Stimulated activated CD4-positive, alpha-beta T cell treated with anti-CD3 and anti-CD28 coated beads, Interleukin-1b, Interleukin-23, amount 100 ng/mL, for 24 hours (primary cell): ENCODE measurements around the gene TMPRSS5.
"Not testable (repeated sequence)": the region's sequence is repeated elsewhere in the genome, so short reads cannot be mapped to it uniquely, and the experiment has no call there.

Source experiments
- DNase-seq, 4 experiments: peaks; one replicate each; pipeline ENCODE4 v3.0.0-alpha.2; 2020; ENCODE audit warnings: low read depth in 4 of 4, low spot score in 1 of 4

The TMPRSS5 gene

GRCh38 chr11:113705871-113706655, at the start of gene TMPRSS5:
Gene TMPRSS5, minus strand, starts transcription at chr11:113706308. Its CDS starts 84 bp downstream, at chr11:113706224.
- DNase-seq: no peak

GRCh38 chr11:113752932-113753331, 46.8 kb upstream of the TMPRSS5 start:
- no peak for DNase-seq

GRCh38 chr11:113736323-113736722, 30.2 kb upstream of the TMPRSS5 start:
- no peak for DNase-seq

- DNase-seq: no peak
Observed at GRCh38 chr11:113732092-113732491, 26.0 kb upstream of the TMPRSS5 start.

- DNase-seq: no peak
Observed at GRCh38 chr11:113730887-113731726, 25.0 kb upstream of the TMPRSS5 start.

GRCh38 chr11:113729456-113729855, 23.3 kb upstream of the TMPRSS5 start:
- no peak for DNase-seq

- DNase-seq: no peak
Observed at GRCh38 chr11:113728814-113729213, 22.7 kb upstream of the TMPRSS5 start.

- DNase-seq: no peak
Observed at GRCh38 chr11:113725913-113726312, 19.8 kb upstream of the TMPRSS5 start.

GRCh38 chr11:113725407-113725806, 19.3 kb upstream of the TMPRSS5 start:
- no peak for DNase-seq

- DNase-seq: no peak
Observed at GRCh38 chr11:113724778-113725177, 18.7 kb upstream of the TMPRSS5 start.

GRCh38 chr11:113723787-113724186, 17.7 kb upstream of the TMPRSS5 start:
- no peak for DNase-seq

GRCh38 chr11:113722934-113723333, 16.8 kb upstream of the TMPRSS5 start:
- DNase-seq: no peak

GRCh38 chr11:113722221-113722620, 16.1 kb upstream of the TMPRSS5 start:
- no peak for DNase-seq

GRCh38 chr11:113721462-113722066, 15.5 kb upstream of the TMPRSS5 start:
- no peak for DNase-seq

GRCh38 chr11:113720478-113720877, 14.4 kb upstream of the TMPRSS5 start:
- DNase-seq: not testable (repeated sequence)

GRCh38 chr11:113715882-113716625, 9.9 kb upstream of the TMPRSS5 start:
- no peak for DNase-seq

- no peak for DNase-seq
Observed at GRCh38 chr11:113715273-113715672, 9.2 kb upstream of the TMPRSS5 start.

GRCh38 chr11:113710989-113711388, 4.9 kb upstream of the TMPRSS5 start:
- DNase-seq: no peak

- not testable (repeated sequence) for DNase-seq
Observed at GRCh38 chr11:113703551-113703950, 2.6 kb downstream of the TMPRSS5 start.

GRCh38 chr11:113701491-113701890, 4.6 kb downstream of the TMPRSS5 start:
- DNase-seq: no peak

GRCh38 chr11:113698515-113698914, 7.6 kb downstream of the TMPRSS5 start:
- no peak for DNase-seq
